Cardiac muscle cell (in vitro differentiated cells and primary cell): Measurements from ENCODE around the gene STK17B. TPM values are rescaled to one million over a fixed set of nuclear protein-coding genes. Genes with fewer than 3 reads are reported as not detected.

ENCODE experiments used
- DNase-seq, 2 donors: peaks; one replicate each; pipeline versions ENCODE4 v3.0.0 to v3.0.0-alpha.2; 2010 to 2017; ENCODE audit warnings: low read depth in 1 of 2, low spot score in 1 of 2
- H3K27ac ChIP-seq: fragments of 200-600 bp; sonication (generic); 2 replicates; pipeline ENCODE4 v1.5.1; 2016
- H3K27me3 ChIP-seq: fragments of 200-600 bp; sonication (generic); 2 replicates; pipeline ENCODE4 v1.6.0; 2016; ENCODE audit warnings: control low read depth
- H3K36me3 ChIP-seq: fragments of 200-600 bp; sonication (generic); 2 replicates; pipeline ENCODE4 v1.5.1; 2016; ENCODE audit warnings: control low read depth
- H3K4me1 ChIP-seq: fragments of 200-600 bp; sonication (generic); 2 replicates; pipeline ENCODE4 v1.8.1; 2017; ENCODE audit warnings: low read depth, mild to moderate bottlenecking, mixed run types
- H3K4me3 ChIP-seq: fragments of 200-600 bp; sonication (generic); 2 replicates; pipeline ENCODE4 v1.5.1; 2016; ENCODE audit warnings: mild to moderate bottlenecking
- H3K9me3 ChIP-seq: fragments of 200-600 bp; sonication (generic); 2 replicates; pipeline ENCODE4 v1.5.1; 2017; ENCODE audit warnings: low read depth, mild to moderate bottlenecking, control low read depth
- CTCF ChIP-seq: IDR thresholded peaks from 2 replicates; pipeline ENCODE4 v1.5.1; 2012; ENCODE audit warnings: low read depth, mild to moderate bottlenecking, low read length
- polyA plus RNA-seq: library from polyadenylated mRNA; unstranded; fragments of >200 nt; fragmentation: Nextera tagmentation; extraction: Ambion mirVana; gene quantifications from 2 replicates; pipeline ENCODE4 v1.2.1, GENCODE V29; 2016
- total RNA-seq: library from RNA; depleted of rRNA; stranded (reverse); fragments of >200 nt; gene quantifications from 2 replicates; pipeline ENCODE4 v1.2.3, GENCODE V29; 2016

Gene STK17B
- total and polyA plus RNA-seq, 2 experiments from 2014 or later, result 2.6 to 12.9 TPM

- Histone ChIP-seq H3K27me3 (no peaks in the 10 kb centered on the region), H3K4me3 (no peak overlapping the region), H3K9me3 (no peaks in the 10 kb centered on the region), H3K27ac (no peak overlapping the region), H3K4me1 (no peaks in the 10 kb centered on the region), H3K36me3 (peaks cover 20% of the 10 kb centered on the region)
- TF ChIP-seq CTCF, result no peak
- DNase-seq, result no peak
These were observed 34.1 kb downstream of the STK17B start for GRCh38 chr2:196137271-196137670.

GRCh38 chr2:196136151-196136550 lies 35.2 kb downstream of the STK17B start:
- DNase-seq, result no peak
- no peaks in the 10 kb centered on the region for H3K4me1 ChIP-seq
- no peaks in the 10 kb centered on the region for H3K9me3 ChIP-seq
- H3K27me3 ChIP-seq, result no peaks in the 10 kb centered on the region
- no peak for TF ChIP-seq CTCF
- H3K27ac ChIP-seq, result no peak overlapping the region
- no peak overlapping the region for H3K4me3 ChIP-seq
- H3K36me3 ChIP-seq, result peaks cover 18% of the 10 kb centered on the region

- no peaks in the 10 kb centered on the region for H3K9me3 ChIP-seq
These were observed 39.1 kb downstream of the STK17B start for GRCh38 chr2:196131949-196132925.

GRCh38 chr2:196131384-196131937 lies 39.9 kb downstream of the STK17B start:
- no peak for TF ChIP-seq CTCF
- Histone ChIP-seq H3K9me3 (no peaks in the 10 kb centered on the region), H3K27me3 (no peaks in the 10 kb centered on the region), H3K27ac (no peak overlapping the region), H3K4me3 (no peak overlapping the region), H3K4me1 (no peaks in the 10 kb centered on the region), H3K36me3 (no peaks in the 10 kb centered on the region)
- peak in 1 of 2 donors; percentile 27 for DNase-seq

More at GRCh38 chr2:196131949-196132925, 39.1 kb downstream of the STK17B start:
- Histone ChIP-seq H3K36me3 (peaks cover 1% of the 10 kb centered on the region), H3K27me3 (no peaks in the 10 kb centered on the region), H3K4me3 (no peak overlapping the region), H3K27ac (no peak overlapping the region), H3K4me1 (no peaks in the 10 kb centered on the region)
- DNase-seq, result peak in 1 of 2 donors; percentile 30
- no peak for TF ChIP-seq CTCF

- Histone ChIP-seq H3K9me3 (no peaks in the 10 kb centered on the region), H3K4me1 (no peaks in the 10 kb centered on the region), H3K4me3 (no peak overlapping the region), H3K27me3 (no peaks in the 10 kb centered on the region), H3K27ac (no peak overlapping the region), H3K36me3 (no peaks in the 10 kb centered on the region)
- no peak for TF ChIP-seq CTCF
- DNase-seq, result no peak
These were observed 41.1 kb downstream of the STK17B start for GRCh38 chr2:196130039-196130825.
